ENCODE measurements around the gene DENND1B. TPM values are rescaled to one million over a fixed set of nuclear protein-coding genes. Genes with fewer than 3 reads are reported as not detected.

Gene DENND1B
- total RNA-seq, 1 experiment from 2014 or later = 20.9 TPM

- ChIA-PET POLR2A (interaction anchor here (0.6 to 2.1 kb wide), 7 partner anchors 9 to 483 kb away, joined by 3 to 7 read pairs (median 4); no protein-coding TSS in a partner anchor), CTCF (interaction anchor here (0.9 to 2.4 kb wide), 4 partner anchors 9 to 240 kb away, joined by 3 to 11 read pairs (median 4); no protein-coding TSS in a partner anchor)
- intact Hi-C loops (cut with micrococcal nuclease) = no loop called here
- H3K4me3 Mint-ChIP-seq (ENCODE audit: unreplicated experiment) = no peak overlapping the region
- no TSS peak for BruUV-seq (replicated peaks)
- peaks cover 6% of the 10 kb centered on the region for H3K36me3 Mint-ChIP-seq (ENCODE audit: insufficient read depth, unreplicated experiment)
- DNase-seq (ENCODE audit: unreplicated experiment) = peak; percentile 70
- H3K4me1 Mint-ChIP-seq (ENCODE audit: insufficient read depth, unreplicated experiment) = peaks cover 21% of the 10 kb centered on the region
- peaks cover 9% of the 10 kb centered on the region for H3K9me3 Mint-ChIP-seq (ENCODE audit: unreplicated experiment)
- H3K27me3 Mint-ChIP-seq (ENCODE audit: insufficient read depth, unreplicated experiment) = no peaks in the 10 kb centered on the region
- peak overlapping the region; percentile 55 for H3K27ac Mint-ChIP-seq (ENCODE audit: low read depth, unreplicated experiment)
- no peak for TF ChIP-seq CTCF (IDR thresholded peaks at IDR 0.05; ENCODE audit: unreplicated experiment)
Measured at GRCh38 chr1:197683895-197684553, 91.3 kb downstream of the DENND1B start.

GRCh38 chr1:197683280-197683679 lies 92.0 kb downstream of the DENND1B start:
- BruUV-seq (replicated peaks) = no TSS peak
- H3K4me1 Mint-ChIP-seq (ENCODE audit: insufficient read depth, unreplicated experiment) = peaks cover 21% of the 10 kb centered on the region
- intact Hi-C loops (cut with micrococcal nuclease) = no loop called here
- CTCF ChIA-PET = interaction anchor here (1.0 to 2.4 kb wide), 3 partner anchors 10 to 241 kb away, joined by 3 to 11 read pairs (median 5); no protein-coding TSS in a partner anchor
- POLR2A ChIA-PET = interaction anchor here (0.6 to 2.1 kb wide), 7 partner anchors 10 to 523 kb away, joined by 3 to 7 read pairs (median 3); no protein-coding TSS in a partner anchor
- DNase-seq (ENCODE audit: unreplicated experiment) = no peak
- H3K9me3 Mint-ChIP-seq (ENCODE audit: unreplicated experiment) = peaks cover 1% of the 10 kb centered on the region
- H3K27me3 Mint-ChIP-seq (ENCODE audit: insufficient read depth, unreplicated experiment) = no peaks in the 10 kb centered on the region
- H3K27ac Mint-ChIP-seq (ENCODE audit: low read depth, unreplicated experiment) = peak overlapping the region; percentile 55
- H3K4me3 Mint-ChIP-seq (ENCODE audit: unreplicated experiment) = no peak overlapping the region
- no peak for TF ChIP-seq CTCF (IDR thresholded peaks at IDR 0.05; ENCODE audit: unreplicated experiment)
- no peaks in the 10 kb centered on the region for H3K36me3 Mint-ChIP-seq (ENCODE audit: insufficient read depth, unreplicated experiment)

GRCh38 chr1:197680311-197680710 lies 95.0 kb downstream of the DENND1B start:
- ChIA-PET POLR2A (interaction anchor here (1.5 kb wide), 1 partner anchor 10 kb away, joined by 3 read pairs; no protein-coding TSS in a partner anchor), CTCF (interaction anchor here (0.8 to 1.0 kb wide), 2 partner anchors 161 to 244 kb away, joined by 3 to 5 read pairs; no protein-coding TSS in a partner anchor)
- Mint-ChIP-seq H3K9me3 (ENCODE audit: unreplicated experiment) (no peaks in the 10 kb centered on the region), H3K4me1 (ENCODE audit: insufficient read depth, unreplicated experiment) (peaks cover 29% of the 10 kb centered on the region), H3K4me3 (ENCODE audit: unreplicated experiment) (no peak overlapping the region), H3K27ac (ENCODE audit: low read depth, unreplicated experiment) (no peak overlapping the region), H3K36me3 (ENCODE audit: insufficient read depth, unreplicated experiment) (no peaks in the 10 kb centered on the region), H3K27me3 (ENCODE audit: insufficient read depth, unreplicated experiment) (no peaks in the 10 kb centered on the region)
- intact Hi-C loops (cut with micrococcal nuclease) = no loop called here
- BruUV-seq (replicated peaks) = no TSS peak
- no peak for TF ChIP-seq CTCF (IDR thresholded peaks at IDR 0.05; ENCODE audit: unreplicated experiment)
- no peak for DNase-seq (ENCODE audit: unreplicated experiment)

- H3K27me3 Mint-ChIP-seq (ENCODE audit: insufficient read depth, unreplicated experiment) = no peaks in the 10 kb centered on the region
- intact Hi-C loops (cut with micrococcal nuclease) = no loop called here
- no peaks in the 10 kb centered on the region for H3K36me3 Mint-ChIP-seq (ENCODE audit: insufficient read depth, unreplicated experiment)
- BruUV-seq (replicated peaks) = no TSS peak
- no peak for DNase-seq (ENCODE audit: unreplicated experiment)
- H3K4me1 Mint-ChIP-seq (ENCODE audit: insufficient read depth, unreplicated experiment) = peaks cover 15% of the 10 kb centered on the region
- H3K4me3 Mint-ChIP-seq (ENCODE audit: unreplicated experiment) = no peak overlapping the region
- CTCF ChIA-PET = interaction anchor here (0.6 to 1.1 kb wide), 2 partner anchors 20 to 1767 kb away, joined by 3 to 4 read pairs; no protein-coding TSS in a partner anchor
- POLR2A ChIA-PET = interaction anchor here (0.8 kb wide), 1 partner anchor 12 kb away, joined by 3 read pairs; no protein-coding TSS in a partner anchor
- no peaks in the 10 kb centered on the region for H3K9me3 Mint-ChIP-seq (ENCODE audit: unreplicated experiment)
- no peak for TF ChIP-seq CTCF (IDR thresholded peaks at IDR 0.05; ENCODE audit: unreplicated experiment)
- no peak overlapping the region for H3K27ac Mint-ChIP-seq (ENCODE audit: low read depth, unreplicated experiment)
Measured at GRCh38 chr1:197677752-197678295, 97.5 kb downstream of the DENND1B start.
